HL-60/S4 (cell line): ENCODE data around the gene HHATL.

Source experiments
- in situ Hi-C: fragments of 300-500 bp; cut with MboI; formaldehyde crosslinking; loops from 2 replicates; pipeline ENCODE4 v1.14.3; 2022; ENCODE audit warnings: low sequenced_read_pairs

Gene HHATL

GRCh38 chr3:42702066-42702951 lies at the start of gene HHATL:
TSS of gene HHATL (minus strand) at chr3:42702798. CDS start at chr3:42700826, 1,972 bp downstream.
- in situ Hi-C loops: no loop called here

GRCh38 chr3:42751609-42752008 lies 49.0 kb upstream of the HHATL start:
- in situ Hi-C loops: no loop called here

- in situ Hi-C loops: no loop called here
Observed at GRCh38 chr3:42750834-42751233, 48.2 kb upstream of the HHATL start.

- in situ Hi-C loops: loop anchor here (10.0 kb wide), 1 partner anchor 165 kb away; the partner anchor contains the start of gene SEC22C
Observed at GRCh38 chr3:42749753-42750231, 47.2 kb upstream of the HHATL start.

GRCh38 chr3:42749025-42749752 lies 46.6 kb upstream of the HHATL start:
- in situ Hi-C loops: loop anchor here (10.0 kb wide), 1 partner anchor 164 kb away; the partner anchor contains the start of gene SEC22C

- in situ Hi-C loops: loop anchor here (10.0 kb wide), 1 partner anchor 163 kb away; the partner anchor contains the start of gene SEC22C
Observed at GRCh38 chr3:42747581-42747980, 45.0 kb upstream of the HHATL start.

- in situ Hi-C loops: loop anchor here (10.0 kb wide), 1 partner anchor 162 kb away; the partner anchor contains the start of gene SEC22C
Observed at GRCh38 chr3:42746455-42747450, 44.2 kb upstream of the HHATL start.

- in situ Hi-C loops: loop anchor here (10.0 kb wide), 1 partner anchor 161 kb away; the partner anchor contains the start of gene SEC22C
Observed at GRCh38 chr3:42745776-42746454, 43.3 kb upstream of the HHATL start.

GRCh38 chr3:42745291-42745745 lies 42.7 kb upstream of the HHATL start:
- in situ Hi-C loops: loop anchor here (10.0 kb wide), 1 partner anchor 161 kb away; the partner anchor contains the start of gene SEC22C

- in situ Hi-C loops: loop anchor here (10.0 kb wide), 1 partner anchor 159 kb away; the partner anchor contains the start of gene SEC22C
Observed at GRCh38 chr3:42743204-42743995, 40.8 kb upstream of the HHATL start.

GRCh38 chr3:42742688-42743087 lies 40.1 kb upstream of the HHATL start:
- in situ Hi-C loops: loop anchor here (10.0 kb wide), 1 partner anchor 158 kb away; the partner anchor contains the start of gene SEC22C

- in situ Hi-C loops: loop anchor here (10.0 kb wide), 1 partner anchor 157 kb away; the partner anchor contains the start of gene SEC22C
Observed at GRCh38 chr3:42742259-42742658, 39.7 kb upstream of the HHATL start.

GRCh38 chr3:42741796-42742195 lies 39.2 kb upstream of the HHATL start:
- in situ Hi-C loops: loop anchor here (10.0 kb wide), 1 partner anchor 157 kb away; the partner anchor contains the start of gene SEC22C

- in situ Hi-C loops: loop anchor here (10.0 kb wide), 1 partner anchor 155 kb away; the partner anchor contains the start of gene SEC22C
Observed at GRCh38 chr3:42739401-42740158, 37.0 kb upstream of the HHATL start.

- in situ Hi-C loops: no loop called here
Observed at GRCh38 chr3:42736531-42736930, 33.9 kb upstream of the HHATL start.

- in situ Hi-C loops: no loop called here
Observed at GRCh38 chr3:42736081-42736480, 33.5 kb upstream of the HHATL start.

GRCh38 chr3:42735615-42736014 lies 33.0 kb upstream of the HHATL start:
- in situ Hi-C loops: no loop called here
